Panc1 (cell line): Measurements from ENCODE around the gene TTYH2. TPM values are rescaled to one million over a fixed set of nuclear protein-coding genes. Genes with fewer than 3 reads are reported as not detected.

Experiments
- ATAC-seq: fragments of 200-7000 bp; cut with Tn5 transposase; 2 replicates; pipeline ENCODE4 v1.9.1; 2020; ENCODE audit warnings: mild to moderate bottlenecking, moderate library complexity
- BruUV-seq: library from RNA; stranded (reverse); fragments of 400-500 nt; replicated peaks from 2 replicates; lab custom pipeline; 2021; lab: Mats Ljungman, UMichigan
- CTCF ChIA-PET: fragments of 300-600 bp; sonication (Branson Sonifier 250); formaldehyde crosslinking; loops from one replicate; lab custom pipeline; 2022; ENCODE audit warnings: antibody characterized with exemption; lab: Charles Lee
- POLR2A ChIA-PET: fragments of 300-600 bp; sonication (Branson Sonifier 250); formaldehyde crosslinking; loops from one replicate; lab custom pipeline; 2022; ENCODE audit warnings: antibody characterized with exemption; lab: Charles Lee
- DNase-seq: peaks from one replicate; pipeline ENCODE4 v3.0.0-alpha.2; 2010; ENCODE audit warnings: low read depth, low spot score
- H3K27ac ChIP-seq: 2 replicates; pipeline ENCODE4 v1.5.1; 2011; ENCODE audit warnings: mild to moderate bottlenecking, low read length, inconsistent platforms
- H3K27me3 ChIP-seq: fragments of 200-500 bp; sonication (Bioruptor generic); 2 replicates; pipeline ENCODE4 v1.6.0; 2014; ENCODE audit warnings: low read length, inconsistent platforms; ENCODE audit not compliant: control insufficient read depth, insufficient read depth
- H3K36me3 ChIP-seq: fragments of 200-500 bp; sonication (Bioruptor generic); 2 replicates; pipeline ENCODE4 v1.5.1; 2014; ENCODE audit warnings: inconsistent platforms, mild to moderate bottlenecking, low read length, moderate library complexity; ENCODE audit not compliant: control insufficient read depth, insufficient read depth
- H3K4me1 ChIP-seq: 2 replicates; pipeline ENCODE4 v1.5.1; 2011; ENCODE audit warnings: inconsistent platforms, mild to moderate bottlenecking, low read length, moderate library complexity; ENCODE audit not compliant: control insufficient read depth, insufficient read depth
- H3K4me3 ChIP-seq, 2 experiments: 2 replicates each; pipeline ENCODE4 v1.5.1; 2011 to 2012; ENCODE audit warnings: low read depth in 2 of 2, low read length in 2 of 2, mild to moderate bottlenecking in 2 of 2, inconsistent platforms in 1 of 2, moderate library complexity in 1 of 2
- H3K9me3 ChIP-seq: fragments of 200-500 bp; sonication (Bioruptor generic); 2 replicates; pipeline ENCODE4 v1.5.1; 2014; ENCODE audit warnings: low read depth, mild to moderate bottlenecking, inconsistent platforms, low read length, moderate library complexity; ENCODE audit not compliant: control insufficient read depth, insufficient read depth
- CTCF ChIP-seq: fragments of 450-650 bp; IDR thresholded peaks from 2 replicates; pipeline ENCODE4 v1.5.1; 2017; ENCODE audit warnings: mild to moderate bottlenecking
- POLR2AphosphoS5 ChIP-seq: IDR thresholded peaks from 2 replicates; pipeline ENCODE4 v1.6.1; 2012; ENCODE audit warnings: mild to moderate bottlenecking, low read depth, low read length, moderate library complexity
- REST ChIP-seq, 2 experiments: IDR thresholded peaks; 2 replicates each; pipeline ENCODE4 v1.6.1; 2011 to 2012; ENCODE audit warnings: low read depth in 2 of 2, control low read depth in 1 of 2, low read length in 1 of 2, mild to moderate bottlenecking in 1 of 2, moderate library complexity in 1 of 2; ENCODE audit not compliant: insufficient read depth in 1 of 2
- SIN3A ChIP-seq: IDR thresholded peaks from 2 replicates; pipeline ENCODE4 v1.6.1; 2012; ENCODE audit warnings: low read depth, mild to moderate bottlenecking, low read length, moderate library complexity, borderline replicate concordance; ENCODE audit not compliant: insufficient read depth
- TCF7L2 ChIP-seq: IDR thresholded peaks from 2 replicates; pipeline ENCODE4 v1.6.1; 2011; ENCODE audit warnings: mild to moderate bottlenecking, low read depth, low read length, inconsistent platforms
- in situ Hi-C: cut with HindIII; loops from 2 replicates; pipeline ENCODE4 v1.10.0; 2016; ENCODE audit warnings: low sequenced_read_pairs, low pct_unique_long_range_greater_than_20kb
- intact Hi-C: fragments of 100-400 bp; cut with micrococcal nuclease; formaldehyde crosslinking; loops from one replicate; pipeline ENCODE4 v1.10.0; 2022; ENCODE audit not compliant: unreplicated experiment
- total RNA-seq: library from RNA; stranded (reverse); gene quantifications from one replicate; pipeline ENCODE4 v1.2.1, GENCODE V29; 2021; ENCODE audit not compliant: unreplicated experiment

Gene TTYH2
- total RNA-seq, 1 experiment from 2014 or later: 8.3 TPM

GRCh38 chr17:74216505-74216904 lies 3.1 kb downstream of the TTYH2 start:
- intact Hi-C loops (no loop called here), in situ Hi-C loops (no loop called here)
- no peak overlapping the region for H3K4me3 ChIP-seq
- DNase-seq (no peak), ATAC-seq (no peak)
- no peak overlapping the region for H3K27ac ChIP-seq
- no peak for TF ChIP-seq TCF7L2
- no peak for TF ChIP-seq POLR2AphosphoS5
- TF ChIP-seq CTCF: no peak
- no peak for TF ChIP-seq SIN3A
- TF ChIP-seq REST (IDR thresholded peaks at IDR 0.05; ENCODE audit: insufficient read depth in 1 of 2, low read depth in 2 of 2, low read length in 1 of 2): no peak
- H3K36me3 ChIP-seq: no peaks in the 10 kb centered on the region
- no peaks in the 10 kb centered on the region for H3K27me3 ChIP-seq
- ChIA-PET CTCF (interaction anchor here (1.1 kb wide), 1 partner anchor 80 kb away, joined by 8 read pairs; no protein-coding TSS in a partner anchor), POLR2A (no interaction called here)
- no TSS peak for BruUV-seq
- no peaks in the 10 kb centered on the region for H3K9me3 ChIP-seq
- H3K4me1 ChIP-seq: peaks cover 18% of the 10 kb centered on the region

GRCh38 chr17:74217037-74217730 lies 3.8 kb downstream of the TTYH2 start:
- H3K36me3 ChIP-seq: no peaks in the 10 kb centered on the region
- no peak overlapping the region for H3K27ac ChIP-seq
- ATAC-seq (no peak), DNase-seq (no peak)
- POLR2A ChIA-PET: no interaction called here
- no peaks in the 10 kb centered on the region for H3K9me3 ChIP-seq
- CTCF ChIA-PET: interaction anchor here (1.1 kb wide), 1 partner anchor 79 kb away, joined by 8 read pairs; no protein-coding TSS in a partner anchor
- no peak overlapping the region for H3K4me3 ChIP-seq
- no peak for TF ChIP-seq REST (IDR thresholded peaks at IDR 0.05; ENCODE audit: insufficient read depth in 1 of 2, low read depth in 2 of 2, low read length in 1 of 2)
- no peak for TF ChIP-seq TCF7L2
- no peak for TF ChIP-seq POLR2AphosphoS5
- no peak for TF ChIP-seq SIN3A
- TF ChIP-seq CTCF: no peak
- no TSS peak for BruUV-seq
- H3K4me1 ChIP-seq: peaks cover 12% of the 10 kb centered on the region
- H3K27me3 ChIP-seq: no peaks in the 10 kb centered on the region
- in situ Hi-C loops: no loop called here
- intact Hi-C loops: no loop called here
